Measurements from ENCODE around the gene IQGAP2.

GRCh38 chr5:76622973-76623596 lies 220.0 kb downstream of the IQGAP2 start, which contains the start of gene F2RL2:
- TF ChIP-seq POLR2AphosphoS5 (IDR thresholded peaks at IDR 0.05), result no peak
- no peak for TF ChIP-seq CTCF (IDR thresholded peaks at IDR 0.05)
